Astrocyte (in vitro differentiated cells and primary cell): ENCODE results near the gene YOD1. TPM values are rescaled to one million over a fixed set of nuclear protein-coding genes. Genes with fewer than 3 reads are reported as not detected.

Experiments used
- DNase-seq: peaks from one replicate; pipeline ENCODE4 v3.0.0-alpha.2; 2010; ENCODE audit warnings: low read depth
- FAIRE-seq: peaks from 2 replicates; lab custom pipeline; 2011; peaks lifted over from hg19 to GRCh38; lab: Jason Lieb, UNC
- H2AFZ ChIP-seq: 2 replicates; pipeline ENCODE4 v1.6.0; 2012; ENCODE audit warnings: low read depth, low read length, inconsistent platforms
- H3K27ac ChIP-seq: 2 replicates; pipeline ENCODE4 v1.5.1; 2011; ENCODE audit warnings: low read depth, low read length, inconsistent platforms
- H3K27me3 ChIP-seq: 2 replicates; pipeline ENCODE4 v1.6.0; 2011; ENCODE audit warnings: low read length, inconsistent platforms; ENCODE audit not compliant: insufficient read depth
- H3K36me3 ChIP-seq: 2 replicates; pipeline ENCODE4 v1.5.1; 2011; ENCODE audit warnings: low read length, inconsistent platforms; ENCODE audit not compliant: insufficient read depth
- H3K4me1 ChIP-seq: 2 replicates; pipeline ENCODE4 v1.5.1; 2011; ENCODE audit warnings: low read length, inconsistent platforms; ENCODE audit not compliant: insufficient read depth
- H3K4me2 ChIP-seq: 2 replicates; pipeline ENCODE4 v1.6.0; 2012; ENCODE audit warnings: low read length, inconsistent platforms
- H3K4me3 ChIP-seq: 2 replicates; pipeline ENCODE4 v1.5.1; 2011; ENCODE audit warnings: low read depth, mild to moderate bottlenecking, low read length, inconsistent platforms; ENCODE audit not compliant: insufficient read depth
- H3K79me2 ChIP-seq: 2 replicates; pipeline ENCODE4 v1.6.0; 2012; ENCODE audit warnings: mild to moderate bottlenecking, low read length, inconsistent platforms; ENCODE audit not compliant: insufficient read depth
- H3K9ac ChIP-seq: 2 replicates; pipeline ENCODE4 v1.6.0; 2012; ENCODE audit warnings: mild to moderate bottlenecking, low read length, inconsistent platforms
- H3K9me3 ChIP-seq: 2 replicates; pipeline ENCODE4 v1.5.1; 2012; ENCODE audit warnings: low read depth, mild to moderate bottlenecking, low read length, inconsistent platforms; ENCODE audit not compliant: insufficient read depth
- H4K20me1 ChIP-seq: 2 replicates; pipeline ENCODE4 v1.6.0; 2012; ENCODE audit warnings: low read length, inconsistent platforms; ENCODE audit not compliant: insufficient read depth
- H3K27ac Mint-ChIP-seq: one replicate; pipeline ENCODE4 v1.8.0; 2021; ENCODE audit warnings: mild to moderate bottlenecking, mixed read lengths; ENCODE audit not compliant: unreplicated experiment
- H3K27me3 Mint-ChIP-seq: one replicate; pipeline ENCODE4 v1.8.0; 2021; ENCODE audit warnings: low read depth, mixed read lengths; ENCODE audit not compliant: unreplicated experiment
- H3K36me3 Mint-ChIP-seq: one replicate; pipeline ENCODE4 v1.8.0; 2021; ENCODE audit warnings: low read depth, mixed read lengths; ENCODE audit not compliant: unreplicated experiment
- H3K4me1 Mint-ChIP-seq: one replicate; pipeline ENCODE4 v1.8.0; 2021; ENCODE audit warnings: low read depth, mixed read lengths; ENCODE audit not compliant: unreplicated experiment
- H3K4me3 Mint-ChIP-seq: one replicate; pipeline ENCODE4 v1.8.0; 2021; ENCODE audit warnings: mild to moderate bottlenecking, moderate library complexity, mixed read lengths; ENCODE audit not compliant: unreplicated experiment
- H3K9me3 Mint-ChIP-seq: one replicate; pipeline ENCODE4 v1.8.0; 2021; ENCODE audit warnings: mild to moderate bottlenecking, mixed read lengths; ENCODE audit not compliant: unreplicated experiment
- CTCF ChIP-seq: IDR thresholded peaks from 2 replicates; pipeline ENCODE4 v1.5.1; 2011; ENCODE audit warnings: low read depth, mild to moderate bottlenecking, inconsistent platforms, low read length, moderate library complexity; ENCODE audit not compliant: insufficient read depth
- EZH2 ChIP-seq: IDR thresholded peaks from 2 replicates; pipeline ENCODE4 v1.6.1; 2012; ENCODE audit warnings: mild to moderate bottlenecking, low read length, inconsistent platforms; ENCODE audit not compliant: insufficient read depth
- total RNA-seq: library from RNA; stranded (reverse); gene quantifications from 2 replicates; pipeline ENCODE4 v1.2.1, GENCODE V29; 2021

The YOD1 gene
- total RNA-seq, 1 donor from 2014 or later: 14.8 TPM

- H3K4me1 Mint-ChIP-seq: peaks cover 31% of the 10 kb centered on the region
- no peaks in the 10 kb centered on the region for H4K20me1 ChIP-seq
- H3K9me3 Mint-ChIP-seq: no peaks in the 10 kb centered on the region
- H3K4me3 ChIP-seq: no peak overlapping the region
- H3K36me3 ChIP-seq: no peaks in the 10 kb centered on the region
- DNase-seq: no peak
- FAIRE-seq: no peak
- no peaks in the 10 kb centered on the region for H3K36me3 Mint-ChIP-seq
- H2AFZ ChIP-seq: no peak overlapping the region
- no peaks in the 10 kb centered on the region for H3K27me3 Mint-ChIP-seq
- H3K27ac ChIP-seq: no peak overlapping the region
- peaks cover 33% of the 10 kb centered on the region for H3K4me1 ChIP-seq
- H3K4me3 Mint-ChIP-seq: no peak overlapping the region
- no peak overlapping the region for H3K9ac ChIP-seq
- no peak overlapping the region for H3K4me2 ChIP-seq
- no peaks in the 10 kb centered on the region for H3K27me3 ChIP-seq
- no peaks in the 10 kb centered on the region for H3K79me2 ChIP-seq
- H3K27ac Mint-ChIP-seq: no peak overlapping the region
- H3K9me3 ChIP-seq: no peaks in the 10 kb centered on the region
- TF ChIP-seq EZH2 (no peak), CTCF (no peak)
These were observed 21.9 kb downstream of the YOD1 start for GRCh38 chr1:207028884-207029650.

- H3K4me3 ChIP-seq: no peak overlapping the region
- H3K27ac ChIP-seq: no peak overlapping the region
- no peak overlapping the region for H3K4me2 ChIP-seq
- peaks cover 33% of the 10 kb centered on the region for H3K4me1 Mint-ChIP-seq
- H3K9me3 Mint-ChIP-seq: no peaks in the 10 kb centered on the region
- H3K79me2 ChIP-seq: no peaks in the 10 kb centered on the region
- no peaks in the 10 kb centered on the region for H3K27me3 Mint-ChIP-seq
- FAIRE-seq (no peak), DNase-seq (no peak)
- no peaks in the 10 kb centered on the region for H3K36me3 Mint-ChIP-seq
- H3K4me1 ChIP-seq: peaks cover 35% of the 10 kb centered on the region
- H3K4me3 Mint-ChIP-seq: no peak overlapping the region
- no peak overlapping the region for H3K9ac ChIP-seq
- no peaks in the 10 kb centered on the region for H3K36me3 ChIP-seq
- H3K9me3 ChIP-seq: no peaks in the 10 kb centered on the region
- no peak overlapping the region for H2AFZ ChIP-seq
- TF ChIP-seq CTCF: no peak
- no peak for TF ChIP-seq EZH2
- H3K27me3 ChIP-seq: no peaks in the 10 kb centered on the region
- no peak overlapping the region for H3K27ac Mint-ChIP-seq
- no peaks in the 10 kb centered on the region for H4K20me1 ChIP-seq
These were observed 23.1 kb downstream of the YOD1 start for GRCh38 chr1:207027921-207028320.

GRCh38 chr1:207027206-207027777 is 23.7 kb downstream of the YOD1 start:
- Histone ChIP-seq H3K27ac (no peak overlapping the region), H3K36me3 (no peaks in the 10 kb centered on the region), H3K4me2 (peak overlapping the region; percentile 46), H3K4me3 (no peak overlapping the region), H3K9me3 (no peaks in the 10 kb centered on the region), H3K4me1 (peaks cover 35% of the 10 kb centered on the region), H3K9ac (no peak overlapping the region), H4K20me1 (no peaks in the 10 kb centered on the region), H3K79me2 (no peaks in the 10 kb centered on the region), H3K27me3 (no peaks in the 10 kb centered on the region), H2AFZ (no peak overlapping the region)
- Mint-ChIP-seq H3K4me1 (peaks cover 33% of the 10 kb centered on the region), H3K27me3 (no peaks in the 10 kb centered on the region), H3K36me3 (no peaks in the 10 kb centered on the region), H3K4me3 (peak overlapping the region; percentile 21), H3K27ac (peak overlapping the region; percentile 93), H3K9me3 (no peaks in the 10 kb centered on the region)
- FAIRE-seq (no peak), DNase-seq (peak; percentile 64)
- TF ChIP-seq EZH2 (no peak), CTCF (no peak)
